ENCODE results near the gene MLLT6.

MLLT6 gene

DNA sequence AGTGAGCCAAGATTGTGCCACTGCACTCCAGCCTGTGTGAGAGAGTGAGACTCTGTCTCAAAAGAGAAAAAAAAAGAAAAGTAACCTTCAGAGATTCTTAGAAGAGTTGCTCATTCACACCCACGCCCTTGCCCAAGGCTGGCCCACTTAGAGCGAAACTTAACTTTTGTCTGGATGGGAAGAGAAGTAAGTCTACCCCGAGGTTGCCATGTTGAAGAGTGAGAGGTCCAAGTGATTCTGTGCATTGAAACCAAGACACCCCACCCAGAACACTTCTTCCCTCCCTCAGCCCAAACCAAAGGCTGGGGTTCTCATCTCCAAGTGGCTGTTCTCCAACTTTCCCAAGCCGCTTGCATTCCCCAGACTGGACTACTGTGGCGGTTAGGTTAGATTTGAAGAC, 22.7 kb downstream of the MLLT6 start:
- no peak for DNase-seq
- peaks cover 17% of the 10 kb centered on the region for H3K36me3 Mint-ChIP-seq (ENCODE audit: low read depth)
- no peaks in the 10 kb centered on the region for H3K9me3 Mint-ChIP-seq
- peaks cover 2% of the 10 kb centered on the region for H3K27me3 Mint-ChIP-seq (ENCODE audit: low read depth, poor library complexity)
- H3K27ac Mint-ChIP-seq: no peak overlapping the region
- H3K4me1 Mint-ChIP-seq: peaks cover 40% of the 10 kb centered on the region
- H3K4me3 Mint-ChIP-seq: peak overlapping the region; percentile 45
- TF ChIP-seq CTCF (IDR thresholded peaks at IDR 0.05): no peak

DNA sequence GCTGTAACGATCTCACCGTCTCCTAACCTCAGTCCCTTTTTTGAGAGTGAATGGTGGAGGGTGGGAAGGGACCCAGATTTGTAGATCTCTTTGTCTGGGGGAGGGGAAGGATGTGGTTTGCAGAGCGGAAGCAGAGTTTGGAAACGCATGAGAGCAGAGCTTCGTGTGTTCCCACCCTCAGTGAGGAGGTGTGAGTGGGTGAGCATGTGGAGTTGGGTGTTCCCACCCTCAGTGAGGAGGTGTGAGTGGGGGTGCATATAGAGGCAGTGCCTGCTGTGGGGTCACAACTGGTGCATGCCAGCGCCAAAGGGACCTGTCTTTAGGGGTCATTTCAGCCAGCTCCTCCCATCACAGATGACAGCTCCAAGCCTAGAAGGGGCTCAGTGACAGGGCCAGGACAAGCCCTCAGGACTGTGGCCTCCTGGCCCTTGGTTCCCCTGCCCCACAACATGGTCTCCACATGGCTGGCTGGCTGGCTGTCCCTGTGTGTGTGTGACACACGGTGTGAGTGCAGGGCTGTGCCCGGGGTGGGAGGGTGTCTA, 23.3 kb downstream of the MLLT6 start:
- no peaks in the 10 kb centered on the region for H3K9me3 Mint-ChIP-seq
- H3K4me3 Mint-ChIP-seq: peak overlapping the region; percentile 45
- H3K27ac Mint-ChIP-seq: no peak overlapping the region
- no peak for DNase-seq
- peaks cover 22% of the 10 kb centered on the region for H3K36me3 Mint-ChIP-seq (ENCODE audit: low read depth)
- H3K4me1 Mint-ChIP-seq: peaks cover 40% of the 10 kb centered on the region
- no peak for TF ChIP-seq CTCF (IDR thresholded peaks at IDR 0.05)
- H3K27me3 Mint-ChIP-seq (ENCODE audit: low read depth, poor library complexity): peaks cover 2% of the 10 kb centered on the region

DNA sequence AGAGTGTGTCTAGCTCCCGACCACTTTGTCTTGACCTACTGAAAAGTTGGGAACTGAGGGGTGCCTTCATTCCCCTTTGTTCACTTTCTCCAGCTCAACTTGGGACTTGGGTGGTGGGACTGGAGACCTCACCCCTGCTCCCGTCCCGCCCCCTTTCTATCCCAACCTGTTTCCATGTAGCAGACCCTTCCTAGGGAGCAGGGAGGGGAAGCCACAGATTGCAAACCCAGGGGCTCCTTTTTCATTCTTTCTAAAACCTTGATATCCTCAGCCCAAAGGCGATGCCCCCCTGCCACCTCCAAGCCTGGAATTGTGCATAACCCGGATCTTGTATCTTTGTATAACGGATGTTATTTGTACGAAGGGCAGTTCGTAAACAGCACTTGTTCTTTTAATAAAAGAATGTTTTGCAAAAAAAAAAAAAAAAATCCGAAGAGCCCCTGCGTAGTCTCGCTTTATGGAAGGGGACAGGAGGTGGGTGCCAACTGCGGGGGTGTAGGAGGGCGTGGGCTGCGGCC, 24.4 kb downstream of the MLLT6 start:
- H3K4me1 Mint-ChIP-seq: peaks cover 41% of the 10 kb centered on the region
- H3K27ac Mint-ChIP-seq: no peak overlapping the region
- TF ChIP-seq CTCF (IDR thresholded peaks at IDR 0.05): no peak

GRCh38 chr17:38729886-38730525, 24.9 kb downstream of the MLLT6 start, which contains the start of gene CISD3:
Gene CISD3, plus strand, starts transcription at chr17:38730341. Its CDS starts 18 bp downstream, at chr17:38730359.
- peaks cover 47% of the 10 kb centered on the region for H3K4me1 Mint-ChIP-seq
- H3K36me3 Mint-ChIP-seq (ENCODE audit: low read depth): peaks cover 30% of the 10 kb centered on the region
- peak; percentile 89 for DNase-seq
- H3K27me3 Mint-ChIP-seq (ENCODE audit: low read depth, poor library complexity): peaks cover 2% of the 10 kb centered on the region
- H3K27ac Mint-ChIP-seq: peak within 1 kb of the TSS; percentile 49
- TF ChIP-seq CTCF (IDR thresholded peaks at IDR 0.05): peak; percentile 29
- H3K4me3 Mint-ChIP-seq: peak within 1 kb of the TSS; percentile 89
- H3K9me3 Mint-ChIP-seq: no peaks in the 10 kb centered on the region

More for the DNA sequence above, 24.4 kb downstream of the MLLT6 start:
- Mint-ChIP-seq H3K4me3 (peak overlapping the region; percentile 80), H3K36me3 (ENCODE audit: low read depth) (peaks cover 26% of the 10 kb centered on the region), H3K27me3 (ENCODE audit: low read depth, poor library complexity) (peaks cover 2% of the 10 kb centered on the region), H3K9me3 (no peaks in the 10 kb centered on the region)
- no peak for DNase-seq

- no peak for TF ChIP-seq CTCF (IDR thresholded peaks at IDR 0.05)
- peak; percentile 38 for DNase-seq
Measured at GRCh38 chr17:38730526-38731379, 25.7 kb downstream of the MLLT6 start.

More at GRCh38 chr17:38730526-38731379, 25.7 kb downstream of the MLLT6 start:
- peak overlapping the region; percentile 89 for H3K4me3 Mint-ChIP-seq
- H3K36me3 Mint-ChIP-seq (ENCODE audit: low read depth): peaks cover 35% of the 10 kb centered on the region
- peak overlapping the region; percentile 49 for H3K27ac Mint-ChIP-seq
- H3K27me3 Mint-ChIP-seq (ENCODE audit: low read depth, poor library complexity): peaks cover 2% of the 10 kb centered on the region
- H3K4me1 Mint-ChIP-seq: peaks cover 47% of the 10 kb centered on the region
- H3K9me3 Mint-ChIP-seq: no peaks in the 10 kb centered on the region
